Measurements from ENCODE around the gene MS4A4E.
"Not testable (repeated sequence)": the region's sequence is repeated elsewhere in the genome, so short reads cannot be mapped to it uniquely, and the experiment has no call there.

The MS4A4E gene

GRCh38 chr11:60242740-60243239, at the start of gene MS4A4E:
TSS of gene MS4A4E (minus strand) at chr11:60243137. CDS start at chr11:60230055, 13,082 bp downstream.
- no peak for DNase-seq

- DNase-seq, result no peak
Measured at GRCh38 chr11:60292145-60292544, 49.2 kb upstream of the MS4A4E start.

- DNase-seq, result no peak
Measured at GRCh38 chr11:60288531-60288930, 45.6 kb upstream of the MS4A4E start.

- not testable (repeated sequence) for DNase-seq
Measured at GRCh38 chr11:60285411-60286126, 42.6 kb upstream of the MS4A4E start.

GRCh38 chr11:60282286-60282685, 39.3 kb upstream of the MS4A4E start:
- no peak for DNase-seq

- DNase-seq, result no peak
Measured at GRCh38 chr11:60281485-60281884, 38.5 kb upstream of the MS4A4E start.

- no peak for DNase-seq
Measured at GRCh38 chr11:60280412-60280811, 37.5 kb upstream of the MS4A4E start, which contains the start of gene MS4A4A. TSS of gene MS4A4A (plus strand) at chr11:60280666. CDS start at chr11:60280676, 10 bp downstream.

- DNase-seq, result no peak
Measured at GRCh38 chr11:60274416-60274815, 31.5 kb upstream of the MS4A4E start.

- DNase-seq, result peak; percentile 5
Measured at GRCh38 chr11:60265373-60266214, 22.7 kb upstream of the MS4A4E start.

GRCh38 chr11:60264644-60265043, 21.7 kb upstream of the MS4A4E start:
- DNase-seq, result no peak

- no peak for DNase-seq
Measured at GRCh38 chr11:60263402-60263801, 20.5 kb upstream of the MS4A4E start.

GRCh38 chr11:60261014-60261413, 18.1 kb upstream of the MS4A4E start:
- DNase-seq, result no peak

- DNase-seq, result no peak
Measured at GRCh38 chr11:60257956-60258722, 15.2 kb upstream of the MS4A4E start.

- no peak for DNase-seq
Measured at GRCh38 chr11:60252213-60253108, 9.5 kb upstream of the MS4A4E start.

- no peak for DNase-seq
Measured at GRCh38 chr11:60251485-60252212, 8.7 kb upstream of the MS4A4E start.

GRCh38 chr11:60241786-60242185, 1.2 kb downstream of the MS4A4E start:
- no peak for DNase-seq

GRCh38 chr11:60240662-60241061, 2.3 kb downstream of the MS4A4E start:
- no peak for DNase-seq

GRCh38 chr11:60235321-60235720, 7.6 kb downstream of the MS4A4E start:
- DNase-seq, result no peak

- DNase-seq, result no peak
Measured at GRCh38 chr11:60230681-60231080, 12.3 kb downstream of the MS4A4E start.

GRCh38 chr11:60222141-60222540, 20.8 kb downstream of the MS4A4E start:
- DNase-seq, result no peak

- no peak for DNase-seq
Measured at GRCh38 chr11:60221692-60222091, 21.2 kb downstream of the MS4A4E start.
